SK-N-DZ (cell line): ENCODE measurements around the gene GRIA4.

Experiments used
- DNase-seq: peaks from one replicate; pipeline ENCODE4 v3.0.0-alpha.2; 2015; ENCODE audit warnings: low spot score

GRIA4 gene

DNA sequence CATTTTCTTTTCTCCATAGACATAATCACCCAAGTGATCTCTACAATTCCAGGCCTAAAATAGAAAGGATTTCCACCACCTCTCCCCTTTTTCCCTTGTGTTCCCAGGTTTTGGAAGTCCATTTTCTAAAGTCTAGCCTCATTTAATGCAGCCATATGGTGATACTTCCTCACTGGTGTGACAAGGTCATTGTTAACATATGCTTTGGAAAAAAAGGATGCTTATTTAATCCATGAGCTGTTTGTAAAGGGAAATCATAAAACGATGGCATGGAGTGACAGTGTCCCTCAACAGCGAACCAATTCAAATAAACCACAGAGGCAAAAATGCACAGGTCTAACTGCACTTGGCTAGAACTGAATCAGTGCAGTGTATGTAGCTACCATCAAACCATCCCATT lies 26.6 kb downstream of the GRIA4 start:
- DNase-seq, result no peak

- DNase-seq, result peak; percentile 44
Measured at GRCh38 chr11:105639527-105639926, 29.7 kb downstream of the GRIA4 start.

- no peak for DNase-seq
Measured at GRCh38 chr11:105641433-105641832, 31.6 kb downstream of the GRIA4 start.

GRCh38 chr11:105642870-105643269 lies 33.0 kb downstream of the GRIA4 start:
- no peak for DNase-seq

DNA sequence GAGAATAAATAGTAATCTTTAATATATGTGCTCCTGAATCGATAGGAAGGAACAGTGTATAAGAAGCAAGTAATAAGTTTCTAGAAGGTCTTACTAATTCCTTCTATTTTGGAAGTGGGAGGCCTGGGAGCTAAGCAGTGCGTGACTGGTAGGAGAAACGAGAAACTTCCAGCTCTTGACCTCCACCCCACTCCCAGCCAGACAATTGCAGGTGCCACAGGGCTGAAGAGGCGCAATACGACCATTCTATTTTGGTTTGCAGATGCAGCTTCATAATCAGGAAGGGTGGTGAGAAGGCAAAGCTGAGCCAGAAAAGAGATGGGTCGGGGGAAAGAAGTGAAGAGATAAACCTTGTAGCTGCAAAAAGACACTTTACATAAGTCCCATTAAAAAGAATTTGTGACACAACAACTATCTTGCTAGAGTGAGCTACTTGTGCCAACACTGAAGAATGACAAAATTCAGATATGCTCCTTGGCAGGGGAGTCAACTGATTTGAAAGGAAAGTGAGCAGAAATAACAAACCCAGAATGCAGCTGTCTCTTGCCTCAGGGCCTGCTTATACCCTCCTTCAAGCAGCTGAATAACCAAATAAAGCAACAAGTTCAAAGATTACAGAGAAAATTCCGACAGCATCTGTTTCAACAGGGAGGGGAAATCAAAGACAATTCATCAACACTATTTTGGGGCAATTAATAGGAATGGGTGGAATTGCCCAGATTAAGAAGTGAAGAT lies 35.1 kb downstream of the GRIA4 start:
- no peak for DNase-seq

DNA sequence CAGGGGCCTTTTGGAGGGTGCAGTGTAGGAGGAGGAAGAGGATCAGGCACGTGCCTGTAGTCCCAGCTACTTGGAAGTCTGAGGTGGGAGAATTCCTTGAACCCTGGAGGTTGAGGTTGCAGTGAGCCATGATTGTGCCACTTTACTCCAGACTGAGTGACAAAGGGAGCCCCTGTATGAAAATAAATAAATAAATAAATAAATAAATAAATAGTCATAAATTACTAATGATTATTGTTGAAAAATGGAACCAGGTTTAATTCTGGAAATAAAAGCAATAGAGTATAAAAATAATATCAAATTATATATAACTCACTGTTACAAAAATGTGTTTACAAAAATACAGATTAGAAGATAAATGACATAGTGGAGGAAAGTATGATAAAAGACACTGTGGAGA lies 37.9 kb downstream of the GRIA4 start:
- no peak for DNase-seq

- no peak for DNase-seq
Measured at GRCh38 chr11:105648762-105649161, 38.9 kb downstream of the GRIA4 start.

GRCh38 chr11:105665281-105665680 lies 55.4 kb downstream of the GRIA4 start:
- no peak for DNase-seq

DNA sequence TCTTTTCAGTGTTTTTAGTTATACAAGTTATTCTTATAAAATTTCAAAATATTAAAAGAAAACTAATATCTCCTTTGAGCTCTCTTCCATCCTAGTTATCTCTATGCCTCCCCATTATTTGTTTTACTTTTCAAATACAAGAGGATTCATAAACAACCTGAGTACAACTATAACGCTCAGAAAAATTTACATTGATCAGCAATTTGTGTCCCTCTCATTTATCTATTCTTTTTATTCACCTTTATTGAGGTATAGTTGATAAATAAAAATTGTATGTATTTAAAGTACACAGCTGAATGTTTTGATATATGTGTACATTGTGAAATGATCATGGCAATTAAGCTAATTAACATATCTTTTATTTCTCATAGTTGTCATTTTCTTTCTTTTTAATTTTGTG lies 57.6 kb downstream of the GRIA4 start:
- DNase-seq, result no peak

DNA sequence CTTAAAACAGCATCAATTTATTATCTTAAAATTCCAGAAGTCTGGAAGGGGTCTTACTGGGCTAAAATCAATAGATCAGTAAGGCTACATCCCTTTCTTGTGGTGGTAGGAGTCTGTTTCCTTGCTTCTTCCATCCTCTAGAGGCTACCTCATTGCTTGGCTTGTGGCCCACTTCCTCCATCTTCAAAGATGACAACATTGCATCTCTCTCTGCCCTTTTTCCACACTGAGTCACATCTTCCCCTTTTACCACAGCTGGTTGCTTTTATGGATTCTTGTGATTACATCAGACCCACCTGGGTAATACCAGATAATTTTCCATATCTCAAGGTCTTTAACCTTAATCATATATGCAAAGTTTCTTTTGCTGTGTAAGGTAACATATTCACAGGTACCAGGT lies 60.9 kb downstream of the GRIA4 start:
- DNase-seq, result no peak

GRCh38 chr11:105673089-105673488 lies 63.2 kb downstream of the GRIA4 start:
- no peak for DNase-seq

GRCh38 chr11:105689631-105690030 lies 79.8 kb downstream of the GRIA4 start:
- no peak for DNase-seq

- no peak for DNase-seq
Measured at GRCh38 chr11:105690467-105690866, 80.6 kb downstream of the GRIA4 start.

- no peak for DNase-seq
Measured at GRCh38 chr11:105693075-105693759, 83.3 kb downstream of the GRIA4 start.

GRCh38 chr11:105696000-105696399 lies 86.1 kb downstream of the GRIA4 start:
- no peak for DNase-seq

DNA sequence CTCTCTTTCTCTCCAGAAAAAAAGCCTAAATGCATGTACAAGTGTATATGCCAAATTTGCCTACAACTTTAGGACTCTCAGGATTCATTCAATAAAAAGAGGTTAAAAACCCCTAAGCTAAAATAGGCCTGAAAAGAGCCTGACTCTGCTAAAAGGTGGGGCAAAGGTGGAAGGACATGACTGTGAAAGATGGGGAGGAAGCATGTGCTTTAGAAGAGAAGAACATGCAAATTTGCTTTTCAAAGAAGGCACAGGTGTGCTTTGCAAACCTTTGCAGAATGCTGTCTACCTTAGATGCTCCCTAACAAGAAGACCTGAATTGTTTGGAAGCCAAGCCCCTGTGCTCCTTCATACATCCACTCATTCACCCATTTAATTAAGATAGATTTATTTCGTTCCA lies 87.4 kb downstream of the GRIA4 start:
- DNase-seq, result no peak

DNA sequence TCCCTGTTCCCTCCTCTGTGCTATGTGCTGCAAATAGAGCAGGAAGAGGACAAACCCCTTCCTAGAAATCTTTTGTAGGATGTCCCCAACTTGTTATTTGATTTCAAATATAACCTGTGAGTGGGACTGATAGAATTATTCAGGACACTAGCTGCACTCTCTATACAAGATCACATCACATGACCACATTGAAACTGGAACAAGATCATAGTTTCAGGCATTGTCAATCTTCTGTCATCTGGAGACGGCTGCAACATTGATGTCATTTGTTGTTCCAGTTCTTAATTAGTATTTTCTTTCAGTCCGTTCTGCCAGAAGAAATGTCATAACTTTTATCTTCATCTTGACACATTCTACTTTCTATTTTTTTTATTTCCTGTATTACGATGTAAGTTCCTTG lies 89.3 kb downstream of the GRIA4 start:
- no peak for DNase-seq

DNA sequence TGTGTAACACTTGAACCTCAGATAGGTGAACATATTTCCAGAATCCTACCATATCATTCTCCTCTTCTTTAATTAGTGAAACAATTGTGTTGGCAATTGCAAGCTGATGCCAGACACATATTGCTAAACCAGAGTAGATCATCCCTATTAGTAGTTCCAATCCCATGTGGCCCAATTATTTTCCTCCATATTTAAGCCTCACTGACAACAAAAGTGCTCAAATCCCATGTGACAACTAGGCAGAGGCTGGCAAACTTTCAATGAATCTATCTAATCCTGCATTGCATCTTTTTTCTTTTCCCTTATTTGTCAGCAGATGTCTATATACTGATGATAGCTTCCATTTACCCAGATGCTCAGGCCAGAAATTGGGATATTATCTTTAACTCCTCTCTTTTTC lies 90.4 kb downstream of the GRIA4 start:
- DNase-seq, result no peak

GRCh38 chr11:105701098-105701497 lies 91.2 kb downstream of the GRIA4 start:
- DNase-seq, result no peak

DNA sequence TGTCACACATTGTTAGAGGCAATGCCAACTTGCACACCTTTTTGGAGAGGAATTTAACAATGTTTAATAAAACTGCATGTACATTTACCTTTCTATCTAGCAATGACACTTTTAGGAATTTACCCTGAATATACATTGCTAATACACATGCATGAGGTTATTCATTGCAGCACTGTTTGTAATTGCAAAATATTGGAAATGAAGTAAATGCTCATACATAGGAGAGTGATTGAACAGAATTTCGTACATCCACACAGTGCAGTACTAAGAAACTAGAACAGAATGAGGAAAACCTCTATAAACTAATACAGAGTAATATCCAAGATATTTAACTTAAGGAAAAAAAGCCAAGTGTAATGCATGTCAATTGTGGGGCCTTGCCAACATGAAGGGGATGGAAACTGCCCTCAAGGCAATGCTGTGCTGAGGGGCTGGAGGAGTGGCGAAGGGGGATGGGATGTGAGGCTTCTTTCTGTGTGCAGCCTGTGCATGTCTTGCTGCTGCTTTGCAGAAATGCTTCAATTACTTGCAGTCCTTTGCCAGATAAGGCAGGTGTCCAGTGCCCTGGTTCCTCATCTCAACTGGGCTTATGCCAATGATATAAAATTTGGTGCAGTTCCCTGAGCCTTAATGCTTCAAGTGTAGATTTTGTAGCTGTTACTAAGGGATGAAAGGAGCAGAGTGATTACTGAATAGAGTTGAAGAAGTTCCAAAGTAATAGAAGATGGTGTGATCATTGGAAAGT lies 96.1 kb downstream of the GRIA4 start:
- DNase-seq, result no peak

DNA sequence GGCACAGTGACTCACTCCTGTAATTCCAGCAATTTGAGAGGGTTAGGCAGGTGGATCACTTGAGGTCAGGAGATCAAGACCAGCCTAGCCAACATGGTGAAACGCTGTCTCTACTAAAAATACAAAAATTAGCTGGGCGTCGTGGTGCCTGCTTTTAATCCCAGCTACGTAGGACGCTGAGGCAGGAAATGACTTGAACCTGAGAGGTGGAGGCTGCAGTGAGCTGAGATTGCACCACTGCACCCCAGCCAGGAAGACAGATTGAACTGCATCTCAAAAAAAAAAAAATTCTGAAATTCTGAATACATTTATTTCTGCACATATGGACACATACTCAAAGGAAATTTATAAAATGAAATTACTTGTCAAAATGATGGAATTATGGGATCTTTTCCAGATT lies 103.2 kb downstream of the GRIA4 start:
- no peak for DNase-seq

DNA sequence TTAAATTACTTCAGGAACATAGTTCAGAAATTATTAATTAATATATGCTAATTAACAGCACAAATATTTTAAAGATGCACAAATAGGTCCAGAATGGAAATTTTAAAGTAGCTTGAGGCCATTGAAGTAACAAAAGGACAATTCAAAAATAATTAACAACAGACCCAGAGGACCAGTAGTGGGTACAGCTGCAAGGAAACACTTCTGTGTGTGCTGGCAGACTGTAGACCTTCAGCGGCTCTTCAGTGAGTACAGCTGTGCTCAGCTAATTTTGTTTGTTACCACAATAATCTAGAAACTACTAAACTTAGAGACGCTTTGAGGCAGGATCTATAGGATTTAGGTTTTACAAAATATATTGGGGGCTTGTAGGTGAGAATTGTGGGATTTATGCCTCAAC lies 103.8 kb downstream of the GRIA4 start:
- DNase-seq, result no peak

- DNase-seq, result no peak
Measured at GRCh38 chr11:105718641-105719040, 108.8 kb downstream of the GRIA4 start.
